ENCODE measurements around the gene CEP78. TPM values are rescaled to one million over a fixed set of nuclear protein-coding genes. Genes with fewer than 3 reads are reported as not detected.

The CEP78 gene
- total RNA-seq, 3 donors from 2014 or later = 5.7 to 15.6 (median 11.2) TPM

DNA sequence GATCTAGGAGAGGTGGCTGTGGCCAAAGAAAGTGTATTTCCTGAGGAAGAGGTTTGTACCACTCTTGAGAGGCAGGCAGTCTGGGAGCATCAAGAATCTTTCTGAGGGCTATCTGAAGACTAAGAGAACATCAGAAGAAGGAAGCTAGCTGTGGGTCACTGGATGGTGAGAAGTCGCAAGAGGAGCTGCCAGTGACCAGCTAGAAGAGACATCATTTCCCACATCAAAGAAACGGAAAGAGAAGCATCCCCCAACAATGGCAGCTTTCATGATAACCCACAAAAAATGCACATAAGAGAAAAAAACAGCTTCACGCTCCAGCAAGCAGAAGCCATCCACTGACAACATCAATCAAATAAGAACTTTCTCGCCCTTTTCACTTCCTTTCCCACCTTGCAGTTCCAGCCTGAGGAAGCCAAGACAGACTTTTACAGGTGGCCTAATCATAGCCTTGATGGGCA lies 25.0 kb upstream of the CEP78 start:
- peak; percentile 33 for ATAC-seq

GRCh38 chr9:78212868-78213267 lies 23.0 kb upstream of the CEP78 start:
- H3K9me3 ChIP-seq = no peaks in the 10 kb centered on the region
- no peak for ATAC-seq
- TF ChIP-seq, protein P1, sequence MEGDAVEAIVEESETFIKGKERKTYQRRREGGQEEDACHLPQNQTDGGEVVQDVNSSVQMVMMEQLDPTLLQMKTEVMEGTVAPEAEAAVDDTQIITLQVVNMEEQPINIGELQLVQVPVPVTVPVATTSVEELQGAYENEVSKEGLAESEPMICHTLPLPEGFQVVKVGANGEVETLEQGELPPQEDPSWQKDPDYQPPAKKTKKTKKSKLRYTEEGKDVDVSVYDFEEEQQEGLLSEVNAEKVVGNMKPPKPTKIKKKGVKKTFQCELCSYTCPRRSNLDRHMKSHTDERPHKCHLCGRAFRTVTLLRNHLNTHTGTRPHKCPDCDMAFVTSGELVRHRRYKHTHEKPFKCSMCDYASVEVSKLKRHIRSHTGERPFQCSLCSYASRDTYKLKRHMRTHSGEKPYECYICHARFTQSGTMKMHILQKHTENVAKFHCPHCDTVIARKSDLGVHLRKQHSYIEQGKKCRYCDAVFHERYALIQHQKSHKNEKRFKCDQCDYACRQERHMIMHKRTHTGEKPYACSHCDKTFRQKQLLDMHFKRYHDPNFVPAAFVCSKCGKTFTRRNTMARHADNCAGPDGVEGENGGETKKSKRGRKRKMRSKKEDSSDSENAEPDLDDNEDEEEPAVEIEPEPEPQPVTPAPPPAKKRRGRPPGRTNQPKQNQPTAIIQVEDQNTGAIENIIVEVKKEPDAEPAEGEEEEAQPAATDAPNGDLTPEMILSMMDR (IDR thresholded peaks at IDR 0.05) = no peak
- intact Hi-C loops (cut with DNase I, micrococcal nuclease) = no loop called here
- DNase-seq = no peak
- no peak overlapping the region for H3K4me3 ChIP-seq
- no peaks in the 10 kb centered on the region for H3K4me1 ChIP-seq (ENCODE audit: low read depth)
- no peaks in the 10 kb centered on the region for H3K36me3 ChIP-seq (ENCODE audit: low read depth)

More for the DNA sequence above, 25.0 kb upstream of the CEP78 start:
- TF ChIP-seq, protein P1 (IDR thresholded peaks at IDR 0.05) = no peak
- H3K4me1 ChIP-seq (ENCODE audit: low read depth) = no peaks in the 10 kb centered on the region
- no peaks in the 10 kb centered on the region for H3K9me3 ChIP-seq
- no peak overlapping the region for H3K4me3 ChIP-seq
- DNase-seq = no peak
- intact Hi-C loops (cut with DNase I, micrococcal nuclease) = no loop called here
- no peaks in the 10 kb centered on the region for H3K36me3 ChIP-seq (ENCODE audit: low read depth)

- Histone ChIP-seq H3K36me3 (ENCODE audit: low read depth) (no peaks in the 10 kb centered on the region), H3K4me1 (ENCODE audit: low read depth) (no peaks in the 10 kb centered on the region), H3K9me3 (no peaks in the 10 kb centered on the region), H3K4me3 (no peak overlapping the region)
- ATAC-seq = peak; percentile 55
- TF ChIP-seq, protein P1 (IDR thresholded peaks at IDR 0.05) = no peak
- DNase-seq = no peak
- intact Hi-C loops (cut with DNase I, micrococcal nuclease) = no loop called here
Observed at GRCh38 chr9:78213712-78214111, 22.2 kb upstream of the CEP78 start.

DNA sequence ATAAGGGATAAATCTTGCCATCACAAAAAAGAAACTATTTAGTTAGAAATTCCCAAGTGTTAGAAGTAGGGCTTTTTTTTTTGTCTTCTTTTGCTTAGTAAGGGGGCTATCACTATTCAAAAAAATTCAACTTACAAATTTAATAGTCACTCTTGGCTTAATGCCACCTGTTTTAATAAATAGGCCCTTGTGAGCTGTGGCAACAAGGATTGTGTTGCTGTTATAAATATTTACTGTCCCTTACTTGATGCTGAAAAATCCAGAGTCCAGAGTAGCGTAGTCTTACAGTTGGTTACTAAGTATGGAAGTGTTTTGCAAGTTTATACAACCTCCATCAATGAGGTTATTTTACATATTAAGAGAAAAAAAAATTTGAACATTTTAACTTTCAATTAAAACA lies 21.4 kb upstream of the CEP78 start:
- ATAC-seq (no peak), DNase-seq (no peak)
- Histone ChIP-seq H3K36me3 (ENCODE audit: low read depth) (no peaks in the 10 kb centered on the region), H3K4me1 (ENCODE audit: low read depth) (no peaks in the 10 kb centered on the region), H3K4me3 (no peak overlapping the region), H3K9me3 (no peaks in the 10 kb centered on the region)
- intact Hi-C loops (cut with DNase I, micrococcal nuclease) = no loop called here
- TF ChIP-seq, protein P1 (IDR thresholded peaks at IDR 0.05) = no peak

DNA sequence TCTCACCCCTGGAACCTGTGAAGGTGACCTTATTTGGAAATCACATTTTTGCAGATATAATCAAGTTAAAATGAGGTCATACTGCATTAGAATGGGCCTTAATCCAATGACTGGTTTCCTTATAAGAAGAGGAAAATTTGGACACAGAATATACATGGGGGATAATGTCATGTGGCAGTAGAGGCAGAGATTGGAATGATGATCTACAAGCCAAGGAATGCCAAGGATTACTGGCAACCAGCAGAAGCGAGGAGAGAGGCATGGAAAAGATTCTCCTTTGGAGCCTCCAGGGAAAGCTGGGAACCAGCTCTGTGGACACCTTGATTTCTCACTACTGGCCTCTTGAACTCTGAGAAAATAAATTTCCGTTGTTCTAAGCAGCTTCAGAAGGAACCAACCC lies 20.2 kb upstream of the CEP78 start:
- Histone ChIP-seq H3K4me3 (no peak overlapping the region), H3K36me3 (ENCODE audit: low read depth) (no peaks in the 10 kb centered on the region), H3K9me3 (no peaks in the 10 kb centered on the region), H3K4me1 (ENCODE audit: low read depth) (no peaks in the 10 kb centered on the region)
- no peak for DNase-seq
- no peak for ATAC-seq
- TF ChIP-seq, protein P1 (IDR thresholded peaks at IDR 0.05) = no peak
- intact Hi-C loops (cut with DNase I, micrococcal nuclease) = no loop called here

GRCh38 chr9:78218890-78219289 lies 17.0 kb upstream of the CEP78 start:
- no peak for DNase-seq
- Histone ChIP-seq H3K4me1 (ENCODE audit: low read depth) (no peaks in the 10 kb centered on the region), H3K36me3 (ENCODE audit: low read depth) (no peaks in the 10 kb centered on the region), H3K9me3 (no peaks in the 10 kb centered on the region), H3K4me3 (no peak overlapping the region)
- intact Hi-C loops (cut with DNase I, micrococcal nuclease) = no loop called here
- no peak for ATAC-seq
- TF ChIP-seq, protein P1 (IDR thresholded peaks at IDR 0.05) = no peak

Measured in mucosa of descending colon (tissue), 3 donors.